A549 (cell line): ENCODE measurements around the gene UGT1A4. TPM values are rescaled to one million over a fixed set of nuclear protein-coding genes. Genes with fewer than 3 reads are reported as not detected.
A peak's percentile ranks its signal among the peaks of the same experiment; 100 is the strongest.

Source experiments
- ATAC-seq, 2 experiments: fragments of 200-7000 bp in 1 of 2; fragments of >200 bp in 1 of 2; cut with Nextera tagmentation in 1 of 2; cut with Tn5 transposase in 1 of 2; 3 replicates each; pipeline versions ENCODE4 v1.8.0 to v1.9.1; 2018 to 2020; ENCODE audit warnings: mild to moderate bottlenecking in 1 of 2, moderate library complexity in 1 of 2
- CTCF ChIA-PET: fragments of 300-600 bp; sonication (Branson Sonifier 250); formaldehyde crosslinking; extraction: SDS; loops from one replicate; lab custom pipeline; 2021; ENCODE audit warnings: antibody characterized with exemption, inconsistent platforms; lab: Yijun Ruan, JAX
- POLR2A ChIA-PET: fragments of 350-600 bp; formaldehyde crosslinking; extraction: SDS; loops from one replicate; lab custom pipeline; 2021; ENCODE audit warnings: antibody characterized with exemption, inconsistent platforms; lab: Yijun Ruan, JAX
- DNase-seq, 2 experiments: peaks; one replicate each; pipeline versions ENCODE4 v3.0.0 to v3.0.0-alpha.2; 2011 to 2016; ENCODE audit warnings: low read depth in 1 of 2, low spot score in 1 of 2
- FAIRE-seq: peaks from 2 replicates; lab custom pipeline; 2011; peaks lifted over from hg19 to GRCh38; lab: Jason Lieb, UNC
- H3K27ac ChIP-seq, 2 experiments: fragments of >200 bp; sonication (Bioruptor Twin); formaldehyde crosslinking; 3 replicates each; pipeline ENCODE4 v1.5.1; 2016 to 2017
- H3K4me1 ChIP-seq: fragments of >200 bp; sonication (Bioruptor Twin); formaldehyde crosslinking; 3 replicates; pipeline ENCODE4 v1.6.1; 2016
- H3K4me2 ChIP-seq: fragments of >200 bp; sonication (Bioruptor Twin); formaldehyde crosslinking; 3 replicates; pipeline ENCODE4 v1.6.1; 2016
- H3K4me3 ChIP-seq: fragments of >200 bp; sonication (Bioruptor Twin); formaldehyde crosslinking; 3 replicates; pipeline ENCODE4 v1.5.1; 2016
- H3K9me3 ChIP-seq: fragments of >200 bp; sonication (Bioruptor Twin); formaldehyde crosslinking; 3 replicates; pipeline ENCODE4 v1.6.1; 2016
- CHD4 ChIP-seq: fragments of 200-600 bp; sonication (generic); IDR thresholded peaks from 2 replicates; pipeline ENCODE4 v1.6.1; 2016; ENCODE audit warnings: antibody characterized with exemption, mild to moderate bottlenecking, borderline replicate concordance
- CTCF ChIP-seq: fragments of >200 bp; sonication (Bioruptor Twin); formaldehyde crosslinking; IDR thresholded peaks from 3 replicates; pipeline ENCODE4 v1.5.1; 2016
- EHMT2 ChIP-seq: fragments of 200-600 bp; sonication (generic); IDR thresholded peaks from 2 replicates; pipeline ENCODE4 v1.6.1; 2016; ENCODE audit warnings: antibody characterized with exemption, low read depth, mild to moderate bottlenecking, moderate library complexity
- ELK1 ChIP-seq: fragments of 150-350 bp; IDR thresholded peaks from 2 replicates; pipeline ENCODE4 v1.6.1; 2014; ENCODE audit warnings: low read depth, mild to moderate bottlenecking, low read length
- EP300 ChIP-seq, 2 experiments: fragments of >200 bp; sonication (Bioruptor Twin); formaldehyde crosslinking; IDR thresholded peaks; 2 replicates in 1 of 2; 3 replicates in 1 of 2; pipeline ENCODE4 v1.6.1; 2016 to 2017
- ESRRA ChIP-seq: fragments of 150-350 bp; IDR thresholded peaks from 2 replicates; pipeline ENCODE4 v1.6.1; 2014; ENCODE audit warnings: mild to moderate bottlenecking, low read length, borderline replicate concordance
- FOSL2 ChIP-seq, 2 experiments: fragments of 450-650 bp in 1 of 2; fragments of >200 bp in 1 of 2; sonication (Bioruptor Twin) in 1 of 2; formaldehyde crosslinking; IDR thresholded peaks; 2 replicates each; pipeline versions ENCODE4 v1.5.0 to v1.6.1; 2016 to 2020; ENCODE audit warnings: mild to moderate bottlenecking in 1 of 2, moderate library complexity in 1 of 2
- GATA3 ChIP-seq: IDR thresholded peaks from 2 replicates; pipeline ENCODE4 v1.6.1; 2012; ENCODE audit warnings: borderline replicate concordance
- HDAC2 ChIP-seq: fragments of 200-600 bp; sonication (generic); IDR thresholded peaks from 2 replicates; pipeline ENCODE4 v1.6.1; 2016
- HES2 ChIP-seq: fragments of >200 bp; sonication (Bioruptor Twin); formaldehyde crosslinking; IDR thresholded peaks from 2 replicates; pipeline ENCODE4 v1.6.1; 2016
- HMGXB4 ChIP-seq: fragments of 250-450 bp; sonication (Bioruptor Pico); IDR thresholded peaks from 2 replicates; pipeline ENCODE4 v1.5.0; 2021; ENCODE audit warnings: mild to moderate bottlenecking, moderate library complexity, borderline replicate concordance
- MAFK ChIP-seq: fragments of 450-650 bp; IDR thresholded peaks from 2 replicates; pipeline ENCODE4 v1.6.1; 2014; ENCODE audit not compliant: partially characterized antibody
- NPAS2 ChIP-seq: fragments of 250-450 bp; sonication (Bioruptor Pico); IDR thresholded peaks from 2 replicates; pipeline ENCODE4 v1.8.0; 2022; ENCODE audit warnings: mild to moderate bottlenecking, moderate library complexity, borderline replicate concordance
- PHF8 ChIP-seq: fragments of 200-600 bp; sonication (generic); IDR thresholded peaks from 2 replicates; pipeline ENCODE4 v1.6.1; 2016; ENCODE audit warnings: low read depth, mild to moderate bottlenecking, antibody characterized with exemption, moderate library complexity, borderline replicate concordance
- RAD21 ChIP-seq, 2 experiments: fragments of >200 bp in 1 of 2; sonication (Bioruptor Twin) in 1 of 2; formaldehyde crosslinking in 1 of 2; IDR thresholded peaks in 1 of 2; conservative IDR thresholded peaks in 1 of 2; 2 replicates in 1 of 2; 3 replicates in 1 of 2; pipeline ENCODE4 v1.6.1; 2012 to 2018; ENCODE audit warnings: inconsistent platforms in 1 of 2
- RARB ChIP-seq: fragments of 250-450 bp; sonication (Bioruptor Pico); IDR thresholded peaks from 2 replicates; pipeline ENCODE4 v1.8.0; 2021; ENCODE audit warnings: mild to moderate bottlenecking, moderate library complexity
- RCOR1 ChIP-seq: fragments of 150-350 bp; IDR thresholded peaks from 2 replicates; pipeline ENCODE4 v1.6.1; 2014; ENCODE audit warnings: antibody characterized with exemption, low read length, low read depth
- RFX5 ChIP-seq: fragments of 450-650 bp; IDR thresholded peaks from 2 replicates; pipeline ENCODE4 v1.7.1; 2014; ENCODE audit warnings: antibody characterized with exemption, mild to moderate bottlenecking, moderate library complexity
- TFCP2L1 ChIP-seq: fragments of 250-450 bp; sonication (Bioruptor Pico); IDR thresholded peaks from 2 replicates; pipeline ENCODE4 v1.5.0; 2021; ENCODE audit warnings: mild to moderate bottlenecking
- TP53 ChIP-seq: fragments of 250-450 bp; sonication (Bioruptor Pico); IDR thresholded peaks from 2 replicates; pipeline ENCODE4 v1.5.0; 2021; ENCODE audit warnings: mild to moderate bottlenecking, moderate library complexity
- ZC3H11A ChIP-seq: fragments of 450-650 bp; IDR thresholded peaks from 2 replicates; pipeline ENCODE4 v1.6.1; 2014; ENCODE audit warnings: antibody characterized with exemption, mild to moderate bottlenecking
- ZFP36 ChIP-seq: fragments of 450-650 bp; IDR thresholded peaks from 2 replicates; pipeline ENCODE4 v1.6.1; 2014; ENCODE audit warnings: borderline replicate concordance; ENCODE audit not compliant: partially characterized antibody
- WGBS: methylation state at CpG from one replicate; pipeline ENCODE4 v1.1.6; 2017; ENCODE audit errors: missing lambda C conversion rate; 5-methylcytosine and 5-hydroxymethylcytosine counted together
- polyA plus RNA-seq, 4 experiments: library from polyadenylated mRNA; depleted of rRNA in 3 of 4; stranded (reverse); fragments of >200 nt; fragmentation: RNase III in 1 of 4; extraction: RNeasy Plus Mini Kit Qiagen cat#74134 plus additional on column Dnase treatment in 1 of 4; gene quantifications; 2 replicates in 3 of 4; 3 replicates in 1 of 4; pipeline ENCODE4 v1.2.3, GENCODE V29; 2011 to 2017

The UGT1A4 gene
- polyA plus RNA-seq, 2 of the 4 experiments (the other 2 are of a cell fraction) = 0.13 to 0.14 TPM

GRCh38 chr2:233761040-233761769 is 42.7 kb downstream of the UGT1A4 start:
- H3K4me1 ChIP-seq = peaks cover 61% of the 10 kb centered on the region
- peak overlapping the region; percentile 91 to 94 for H3K27ac ChIP-seq
- ATAC-seq (no peak), FAIRE-seq (no peak)
- peaks cover 12% of the 10 kb centered on the region; the same call in 2 of the 3 replicates for H3K9me3 ChIP-seq
- CTCF ChIA-PET = interaction anchor here (0.5 to 2.5 kb wide), 2 partner anchors 71 to 150 kb away, joined by 4 to 9 read pairs; no protein-coding TSS in a partner anchor
- POLR2A ChIA-PET = no interaction called here
- no peak overlapping the region for H3K4me3 ChIP-seq
- peak; percentile 93 for TF ChIP-seq MAFK
- TF ChIP-seq CTCF = no peak
- TF ChIP-seq ELK1 = no peak
- no peak for TF ChIP-seq CHD4
- TF ChIP-seq TFCP2L1 (CRISPR knock-in tag) = no peak
- peak in 1 of 2 experiments; percentile 56; a peak in 1 of 5 replicates for TF ChIP-seq EP300 (IDR thresholded peaks at IDR 0.05)
- TF ChIP-seq TP53 (CRISPR knock-in tag) = no peak
- TF ChIP-seq HDAC2 = no peak
- no peak for TF ChIP-seq ZFP36
- TF ChIP-seq PHF8 = no peak
- TF ChIP-seq GATA3 = 0 out of 2 replicates have a peak, but pooled peaks have one; percentile 14
- TF ChIP-seq EHMT2 = no peak
- no peak for TF ChIP-seq RCOR1
- TF ChIP-seq HES2 = no peak
- TF ChIP-seq RARB = no peak
- TF ChIP-seq ESRRA = no peak
- TF ChIP-seq NPAS2 (CRISPR knock-in tag) = no peak
- TF ChIP-seq RFX5 = no peak
- no peak for TF ChIP-seq RAD21 (conservative IDR thresholded peaks at IDR 0.05 in 1 of 2, IDR thresholded peaks at IDR 0.05 in 1 of 2)
- no peak for TF ChIP-seq HMGXB4 (CRISPR knock-in tag)
- no peak for TF ChIP-seq FOSL2 (IDR thresholded peaks at IDR 0.05)
- TF ChIP-seq FOSL2 (CRISPR knock-in tag; IDR thresholded peaks at IDR 0.05) = no peak
- no peak for TF ChIP-seq ZC3H11A
- TF ChIP-seq, all 56 proteins: peak for 3
- no peak for DNase-seq
- 81% methylated on average over 4 of the region's 4 CpGs for WGBS
- no peak overlapping the region for H3K4me2 ChIP-seq
